Epithelial cell of esophagus (primary cell): ENCODE results near the gene MMP28.

Source experiments
- DNase-seq: peaks from one replicate; pipeline ENCODE4 v3.0.0; 2010; ENCODE audit warnings: low read depth
- H3K4me3 ChIP-seq: 2 replicates; pipeline ENCODE4 v1.5.1; 2011; ENCODE audit warnings: mild to moderate bottlenecking, low read length, control low read depth
- CTCF ChIP-seq: IDR thresholded peaks from 2 replicates; pipeline ENCODE4 v1.5.1; 2011; ENCODE audit warnings: low read depth, mild to moderate bottlenecking, low read length, control low read depth, inconsistent platforms; ENCODE audit not compliant: insufficient read depth; ENCODE audit errors: missing control alignments

MMP28 gene

DNA sequence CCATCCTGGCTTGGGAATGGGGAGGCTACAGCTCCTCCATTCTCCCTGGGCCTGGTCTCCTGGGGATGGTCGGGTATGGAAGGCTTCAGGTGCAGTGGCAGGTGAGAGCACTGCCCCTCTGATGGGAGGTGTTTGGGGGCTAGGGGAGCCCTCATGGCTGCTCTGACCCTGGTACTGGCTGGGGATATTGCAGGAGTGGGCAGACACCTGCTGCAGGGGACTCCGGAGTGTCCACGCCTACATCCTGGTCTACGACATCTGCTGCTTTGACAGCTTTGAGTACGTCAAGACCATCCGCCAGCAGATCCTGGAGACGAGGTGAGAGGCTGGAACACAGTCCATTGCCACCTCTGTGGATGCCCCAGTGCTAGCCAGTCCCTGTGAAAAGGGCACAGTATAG is 55.2 kb downstream of the MMP28 start:
- TF ChIP-seq CTCF, result no peak
- DNase-seq, result no peak
- no peak overlapping the region for H3K4me3 ChIP-seq

DNA sequence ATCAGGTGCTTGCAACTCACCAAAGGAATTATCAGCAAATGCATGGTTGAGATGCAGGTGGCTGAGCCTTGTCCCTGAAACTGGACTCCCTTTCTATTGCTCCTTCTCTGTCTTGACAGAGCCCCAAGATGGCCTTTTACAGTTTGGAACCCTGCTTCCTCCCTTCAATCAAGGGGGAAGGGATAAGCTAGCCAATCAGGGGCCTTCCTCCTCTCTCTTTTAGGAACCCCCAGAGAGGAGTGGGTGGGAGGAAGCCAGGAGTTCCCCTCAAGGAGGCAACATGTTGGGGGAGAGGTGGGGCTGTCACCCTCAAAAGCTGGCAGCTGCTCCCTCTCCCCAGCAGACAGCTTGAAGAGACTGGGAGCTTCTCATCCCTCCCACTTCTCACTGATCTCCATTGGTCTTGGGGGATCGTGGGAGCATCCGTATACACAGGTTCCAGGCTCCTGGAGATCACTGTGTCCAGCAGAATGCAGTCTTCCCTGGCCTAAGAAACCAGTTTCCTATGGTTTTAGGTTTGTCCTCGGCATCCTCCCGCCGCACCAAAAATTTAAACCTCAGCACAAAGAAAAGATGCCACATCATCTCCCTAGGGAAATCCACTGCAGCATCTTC is 56.8 kb downstream of the MMP28 start:
- no peak overlapping the region for H3K4me3 ChIP-seq
- TF ChIP-seq CTCF, result no peak
- DNase-seq, result no peak

GRCh38 chr17:35736236-35736635 is 59.2 kb downstream of the MMP28 start:
- DNase-seq, result no peak
- TF ChIP-seq CTCF, result no peak
- no peak overlapping the region for H3K4me3 ChIP-seq

- no peak for DNase-seq
- H3K4me3 ChIP-seq, result no peak overlapping the region
- TF ChIP-seq CTCF, result no peak
Observed at GRCh38 chr17:35735036-35735805, 60.2 kb downstream of the MMP28 start.

- no peak for DNase-seq
- TF ChIP-seq CTCF, result no peak
- no peak overlapping the region for H3K4me3 ChIP-seq
Observed at GRCh38 chr17:35734396-35734795, 61.0 kb downstream of the MMP28 start.

DNA sequence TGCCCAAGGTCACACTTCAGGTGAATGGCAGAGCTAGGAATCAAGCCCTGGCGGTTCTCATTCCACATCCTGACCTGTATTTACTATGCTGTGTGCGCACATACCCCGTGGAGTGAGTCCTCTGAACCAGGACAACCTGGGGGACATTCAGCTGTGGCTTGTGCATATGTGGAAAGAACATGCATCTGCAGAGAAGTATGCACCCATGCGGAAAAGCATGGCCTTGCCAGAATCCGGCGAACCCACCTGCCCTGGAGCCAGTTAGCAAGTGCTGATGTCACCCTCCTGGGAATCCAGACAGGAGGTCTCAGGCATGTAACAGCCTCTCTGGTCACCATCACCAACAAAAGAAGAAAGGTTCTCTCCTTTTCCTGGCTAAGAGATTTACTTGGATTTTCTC is 62.1 kb downstream of the MMP28 start:
- no peak for DNase-seq
- TF ChIP-seq CTCF, result no peak
- H3K4me3 ChIP-seq, result no peak overlapping the region

DNA sequence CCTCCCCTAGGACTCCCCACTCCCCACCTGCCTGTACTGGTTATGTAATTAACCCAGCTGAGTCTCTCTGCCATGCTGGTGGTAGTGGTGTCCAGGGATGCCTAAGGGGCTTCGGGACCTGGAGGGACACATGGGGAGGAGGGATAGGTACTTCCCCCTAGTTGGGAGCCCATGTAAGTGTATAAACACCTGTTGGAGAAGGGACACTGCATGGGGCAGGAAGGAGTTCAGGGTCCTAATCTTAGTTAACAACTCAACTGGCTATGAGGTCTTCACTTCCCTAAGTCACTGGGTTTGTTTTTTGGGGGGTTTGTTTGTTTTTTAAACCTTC is 62.7 kb downstream of the MMP28 start:
- no peak for DNase-seq
- no peak overlapping the region for H3K4me3 ChIP-seq
- no peak for TF ChIP-seq CTCF
